Coronary artery (tissue), 2 donors: ENCODE measurements around the gene TAS1R3.

Experiments used
- DNase-seq: peaks from one replicate; pipeline ENCODE4 v3.0.0-alpha.2; 2017; ENCODE audit warnings: low spot score
- H3K27ac ChIP-seq, 2 donors: fragments of 200-600 bp; sonication (generic); one replicate each; pipeline ENCODE4 v1.5.1; 2016 to 2019
- H3K4me3 ChIP-seq: fragments of 200-600 bp; sonication (generic); 2 replicates; pipeline ENCODE4 v1.5.1; 2016; ENCODE audit warnings: mild to moderate bottlenecking, moderate library complexity
- CTCF ChIP-seq: fragments of 200-600 bp; sonication (generic); IDR thresholded peaks from one replicate; pipeline ENCODE4 v1.5.1; 2019; ENCODE audit warnings: antibody characterized with exemption

The TAS1R3 gene

GRCh38 chr1:1297802-1298424, 33.2 kb upstream of the TAS1R3 start:
- no peak for TF ChIP-seq CTCF
- Histone ChIP-seq H3K4me3 (no peak overlapping the region), H3K27ac (no peak overlapping the region)
- no peak for DNase-seq

GRCh38 chr1:1298861-1299685, 32.0 kb upstream of the TAS1R3 start:
- DNase-seq, result no peak
- no peak for TF ChIP-seq CTCF
- H3K27ac ChIP-seq, result no peak overlapping the region
- no peak overlapping the region for H3K4me3 ChIP-seq

GRCh38 chr1:1299686-1300351, 31.3 kb upstream of the TAS1R3 start:
- DNase-seq, result no peak
- TF ChIP-seq CTCF, result no peak
- Histone ChIP-seq H3K27ac (no peak overlapping the region), H3K4me3 (no peak overlapping the region)

GRCh38 chr1:1300352-1300739, 30.7 kb upstream of the TAS1R3 start:
- DNase-seq, result no peak
- no peak for TF ChIP-seq CTCF
- no peak overlapping the region for H3K4me3 ChIP-seq
- no peak overlapping the region for H3K27ac ChIP-seq

GRCh38 chr1:1302006-1302430, 29.1 kb upstream of the TAS1R3 start:
- no peak for TF ChIP-seq CTCF
- H3K27ac ChIP-seq, result no peak overlapping the region
- DNase-seq, result no peak
- no peak overlapping the region for H3K4me3 ChIP-seq

GRCh38 chr1:1302951-1303509, 28.1 kb upstream of the TAS1R3 start:
- no peak for DNase-seq
- no peak for TF ChIP-seq CTCF
- H3K27ac ChIP-seq, result no peak overlapping the region

More at GRCh38 chr1:1302951-1303509, 28.1 kb upstream of the TAS1R3 start:
- no peak overlapping the region for H3K4me3 ChIP-seq
